ENCODE results near the gene TOP1. TPM values are rescaled to one million over a fixed set of nuclear protein-coding genes. Genes with fewer than 3 reads are reported as not detected.
A peak's percentile ranks its signal among the peaks of the same experiment; 100 is the strongest.

TOP1 gene
- total and polyA plus RNA-seq, 2 of the 4 experiments (the other 2 are of a cell fraction), result 14.0 to 21.5 TPM

DNA sequence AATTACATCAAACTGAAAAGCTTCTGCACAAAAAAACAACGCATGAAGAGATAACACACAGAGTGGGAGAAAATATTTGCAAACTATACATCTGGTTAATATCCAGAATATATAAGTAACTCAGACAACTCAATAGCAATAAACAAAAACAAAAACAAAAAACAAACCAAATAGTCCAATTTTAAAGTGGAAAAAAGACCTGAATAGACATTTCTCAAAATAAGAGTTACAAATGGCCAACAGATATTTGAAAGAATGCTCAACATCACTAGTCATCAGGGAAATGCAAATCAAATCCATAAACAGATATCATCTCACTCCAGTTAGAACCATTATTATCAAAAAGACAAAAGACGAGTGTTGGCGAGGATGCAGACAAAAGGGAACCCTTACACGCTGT lies 28.8 kb upstream of the TOP1 start:
- Histone ChIP-seq H3K27me3 (ENCODE audit: control insufficient read depth, insufficient read depth, low read length) (no peaks in the 10 kb centered on the region), H2BK5ac (ENCODE audit: low read depth, low read length, poor library complexity, severe bottlenecking) (no peak overlapping the region), H3K4me1 (ENCODE audit: control insufficient read depth, insufficient read depth, low read length) (peaks cover 14% of the 10 kb centered on the region), H2AK5ac (ENCODE audit: low read depth, low read length) (no peak overlapping the region), H3K56ac (ENCODE audit: extremely low read depth, insufficient read depth, low read length) (no peak overlapping the region), H3K18ac (ENCODE audit: low read depth, low read length) (no peak overlapping the region), H4K8ac (ENCODE audit: low read depth in 2 of 2, low read length in 2 of 2) (no peak overlapping the region), H3K27ac (ENCODE audit: insufficient read depth, low read length) (no peak overlapping the region), H3K14ac (replicated peaks; ENCODE audit: low read depth, low read length) (no peak overlapping the region; the same call in 1 of the 2 replicates), H2AFZ (replicated peaks; ENCODE audit: low read length, poor library complexity) (no peak overlapping the region), H3K4me2 (ENCODE audit: low read depth, low read length) (no peak overlapping the region), H4K20me1 (ENCODE audit: insufficient read depth, low read length) (peaks cover 3% of the 10 kb centered on the region; the same call in 1 of the 2 replicates), H2BK15ac (ENCODE audit: low read depth, low read length) (no peak overlapping the region), H3K79me1 (ENCODE audit: low read depth in 1 of 2, low read length in 2 of 2) (peaks cover 0 to 42% of the 10 kb centered on the region in 2 experiments; a peak in 3 of 4 replicates), H2BK20ac (ENCODE audit: low read depth, low read length) (no peak overlapping the region), H3K9ac (ENCODE audit: low read depth, low read length) (no peak overlapping the region), H4K5ac (ENCODE audit: low read depth, low read length) (no peak overlapping the region), H2AK9ac (replicated peaks; ENCODE audit: low read depth, low read length, poor library complexity) (no peak overlapping the region), H3K9me3 (ENCODE audit: control insufficient read depth, insufficient read depth, low read length) (no peaks in the 10 kb centered on the region), H3K23ac (ENCODE audit: low read depth, low read length) (no peak overlapping the region), H3K4me3 (ENCODE audit: insufficient read depth, low read depth, low read length) (no peak overlapping the region), H3K36me3 (ENCODE audit: control insufficient read depth, insufficient read depth, low read length) (no peaks in the 10 kb centered on the region), H2BK120ac (ENCODE audit: low read depth, low read length) (0 out of 2 replicates have a peak overlapping the region, but pooled peaks have one; percentile 4), H4K91ac (ENCODE audit: insufficient read depth, low read depth, low read length) (no peak overlapping the region), H3K9me1 (ENCODE audit: insufficient read depth, low read length) (peaks cover 11% of the 10 kb centered on the region), H3K4ac (ENCODE audit: low read depth, low read length) (no peak overlapping the region)
- TF ChIP-seq SMC3 (IDR thresholded peaks at IDR 0.05; ENCODE audit: low read depth, low read length), result no peak
- no peak for TF ChIP-seq MXI1 (IDR thresholded peaks at IDR 0.05; ENCODE audit: borderline replicate concordance, low read depth, low read length)
- TF ChIP-seq RFX5 (IDR thresholded peaks at IDR 0.05; ENCODE audit: low read depth, low read length), result no peak
- TF ChIP-seq, protein P1, sequence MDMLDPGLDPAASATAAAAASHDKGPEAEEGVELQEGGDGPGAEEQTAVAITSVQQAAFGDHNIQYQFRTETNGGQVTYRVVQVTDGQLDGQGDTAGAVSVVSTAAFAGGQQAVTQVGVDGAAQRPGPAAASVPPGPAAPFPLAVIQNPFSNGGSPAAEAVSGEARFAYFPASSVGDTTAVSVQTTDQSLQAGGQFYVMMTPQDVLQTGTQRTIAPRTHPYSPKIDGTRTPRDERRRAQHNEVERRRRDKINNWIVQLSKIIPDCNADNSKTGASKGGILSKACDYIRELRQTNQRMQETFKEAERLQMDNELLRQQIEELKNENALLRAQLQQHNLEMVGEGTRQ (IDR thresholded peaks at IDR 0.05; ENCODE audit: low read depth, low read length), result no peak
- TF ChIP-seq MAFK (IDR thresholded peaks at IDR 0.05; ENCODE audit: low read depth, low read length), result no peak
- no peak for TF ChIP-seq CEBPB (IDR thresholded peaks at IDR 0.05; ENCODE audit: low read depth, low read length)
- TF ChIP-seq BHLHE40 (IDR thresholded peaks at IDR 0.05; ENCODE audit: low read depth, low read length), result no peak
- TF ChIP-seq POLR2A (IDR thresholded peaks at IDR 0.05; ENCODE audit: low read depth, low read length), result no peak
- BruUV-seq (replicated peaks), result no TSS peak
- ChIA-PET CTCF (interaction anchor here (1.3 kb wide), 1 partner anchor 9 kb away, joined by 6 read pairs; no protein-coding TSS in a partner anchor), POLR2A (ENCODE audit: unreplicated experiment) (no interaction called here)
- dilution Hi-C loops (cut with HindIII; ENCODE audit: low sequenced_read_pairs, unreplicated experiment) (no loop called here), intact Hi-C loops (cut with micrococcal nuclease) (no loop called here), in situ Hi-C loops (cut with MboI; ENCODE audit: low sequenced_read_pairs) (no loop called here)
- WGBS, 2 experiments (ENCODE audit: extremely low coverage in 2 of 2, insufficient read length in 1 of 2), result no CpG with 5 or more reads among the region's 4 CpGs
- no peak for ATAC-seq (ENCODE audit: low read depth)
- DNase-seq, result no peak
